ENCODE data around the gene AANAT.

Gene AANAT

DNA sequence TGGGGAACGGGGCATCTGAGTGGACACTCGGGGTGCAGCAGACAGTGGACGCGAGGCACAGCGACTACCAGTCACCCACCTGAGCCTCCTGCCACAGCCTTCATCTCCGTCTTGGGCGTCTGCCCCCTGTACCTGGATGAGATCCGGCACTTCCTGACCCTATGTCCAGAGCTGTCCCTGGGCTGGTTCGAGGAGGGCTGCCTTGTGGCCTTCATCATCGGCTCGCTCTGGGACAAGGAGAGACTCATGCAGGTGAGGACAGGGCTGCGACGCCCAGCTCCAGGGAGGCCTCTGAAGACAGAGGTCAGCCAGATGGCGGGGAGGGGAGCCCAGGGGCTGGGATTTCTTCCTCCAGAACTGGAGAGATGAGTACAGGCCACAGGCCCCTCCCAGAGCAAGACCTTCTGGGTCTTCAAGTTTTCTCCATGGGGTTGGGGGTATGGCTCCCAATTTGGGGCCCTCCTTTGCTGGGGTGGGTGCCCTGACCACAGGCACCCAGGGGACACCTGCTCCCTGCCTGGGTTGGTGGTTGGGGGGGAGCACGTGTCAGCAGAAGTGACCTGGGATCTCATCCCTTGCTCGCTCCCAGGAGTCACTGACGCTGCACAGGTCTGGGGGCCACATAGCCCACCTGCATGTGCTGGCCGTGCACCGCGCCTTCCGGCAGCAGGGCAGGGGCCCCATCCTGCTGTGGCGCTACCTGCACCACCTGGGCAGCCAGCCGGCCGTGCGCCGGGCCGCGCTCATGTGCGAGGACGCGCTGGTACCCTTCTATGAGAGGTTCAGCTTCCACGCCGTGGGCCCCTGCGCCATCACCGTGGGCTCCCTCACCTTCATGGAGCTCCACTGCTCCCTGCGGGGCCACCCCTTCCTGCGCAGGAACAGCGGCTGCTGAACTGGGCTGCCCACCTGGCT lies 1.9 kb downstream of the AANAT start:
- no peak for DNase-seq

DNA sequence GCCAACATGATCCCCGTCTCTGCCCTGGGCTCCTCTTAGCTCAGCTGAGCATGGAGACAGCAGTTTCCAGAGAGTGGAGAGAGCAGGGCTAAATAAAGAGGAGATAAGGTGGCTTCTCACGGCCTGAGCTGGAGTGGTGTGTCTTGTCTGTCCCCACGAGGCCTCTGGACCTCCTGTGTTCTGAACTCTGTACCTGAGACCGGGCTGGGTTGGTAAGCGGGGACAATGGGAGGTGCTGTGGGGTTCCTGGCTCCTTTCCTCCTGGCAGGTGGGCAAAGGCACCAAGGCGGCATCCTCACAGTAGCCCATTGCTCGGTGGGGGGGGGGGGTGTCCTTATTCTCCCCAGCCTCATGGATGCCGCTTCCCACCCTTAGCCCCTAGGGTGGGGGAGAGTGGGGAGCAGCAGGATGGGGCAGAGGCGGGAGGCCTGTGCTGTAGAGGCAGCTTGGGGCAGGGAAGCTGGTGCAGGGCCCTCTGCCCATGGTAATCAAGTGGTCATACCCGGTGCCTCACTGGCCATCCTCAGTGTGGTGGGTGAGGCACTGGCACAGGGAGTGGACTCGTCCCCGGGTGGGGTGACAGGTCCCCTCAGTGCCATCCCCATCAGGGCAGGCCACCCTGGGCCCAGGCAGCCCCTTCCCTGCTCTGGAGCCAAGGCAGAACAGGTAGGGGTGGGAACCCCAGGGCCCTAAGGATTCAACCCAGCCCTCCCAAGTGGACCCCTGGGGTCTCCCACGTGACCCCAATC lies 2.8 kb downstream of the AANAT start:
- DNase-seq = no peak

DNA sequence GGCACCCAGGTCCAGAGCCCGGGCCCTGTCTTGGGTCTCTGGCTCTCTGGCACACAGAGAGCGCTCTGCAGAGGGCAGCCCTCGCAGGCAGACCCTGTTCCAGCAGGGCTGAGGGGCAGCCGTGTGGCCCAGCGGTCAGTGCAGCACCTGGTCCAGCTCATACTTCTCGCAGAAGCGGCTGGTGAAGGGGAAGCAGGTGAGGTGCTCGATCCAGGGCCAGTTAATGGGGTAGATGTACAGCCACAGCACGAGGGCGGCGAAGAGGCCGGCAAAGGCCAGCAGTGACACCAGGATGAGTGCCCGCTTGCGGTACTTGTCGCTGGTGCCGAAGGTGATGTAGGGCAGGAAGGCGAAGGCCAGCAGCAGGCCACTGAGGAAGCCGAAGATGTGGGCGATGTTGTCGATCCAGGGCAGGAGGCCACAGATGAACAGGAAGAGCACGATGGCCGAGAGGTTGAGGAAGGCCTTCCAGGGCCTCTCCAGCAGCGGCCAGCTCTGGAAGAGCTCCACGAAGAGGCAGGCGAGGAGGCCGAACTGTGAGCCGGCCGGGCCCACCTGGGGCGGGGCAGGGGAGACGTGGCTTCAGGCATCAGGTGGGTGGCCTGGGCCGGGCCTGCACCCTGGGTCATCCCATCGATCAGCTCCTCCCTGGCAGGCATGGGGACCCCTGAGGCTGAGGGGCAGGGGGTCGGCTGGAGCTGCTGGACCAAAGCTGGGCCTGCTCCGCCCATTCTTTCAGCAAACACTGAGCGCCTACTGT lies 4.3 kb downstream of the AANAT start:
- no peak for DNase-seq

DNA sequence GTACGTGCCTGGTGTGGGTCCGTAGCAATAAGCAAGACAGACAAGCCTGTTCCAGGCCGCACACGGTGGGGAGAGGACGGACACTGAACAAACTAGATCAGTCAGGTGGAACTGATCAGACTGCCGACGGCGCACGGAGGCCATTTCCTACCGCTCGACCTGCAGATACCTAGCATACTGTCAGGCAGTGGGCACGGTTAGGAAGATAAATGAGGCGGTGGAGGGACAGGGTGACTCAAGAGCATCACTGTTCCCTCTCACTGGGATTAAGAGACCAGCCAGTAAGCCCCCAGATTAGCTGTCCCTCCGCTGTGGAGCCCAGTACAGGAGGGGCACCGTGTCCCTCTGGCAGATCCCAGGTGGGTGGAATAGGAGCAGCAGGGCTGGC lies 4.8 kb downstream of the AANAT start:
- DNase-seq = no peak

DNA sequence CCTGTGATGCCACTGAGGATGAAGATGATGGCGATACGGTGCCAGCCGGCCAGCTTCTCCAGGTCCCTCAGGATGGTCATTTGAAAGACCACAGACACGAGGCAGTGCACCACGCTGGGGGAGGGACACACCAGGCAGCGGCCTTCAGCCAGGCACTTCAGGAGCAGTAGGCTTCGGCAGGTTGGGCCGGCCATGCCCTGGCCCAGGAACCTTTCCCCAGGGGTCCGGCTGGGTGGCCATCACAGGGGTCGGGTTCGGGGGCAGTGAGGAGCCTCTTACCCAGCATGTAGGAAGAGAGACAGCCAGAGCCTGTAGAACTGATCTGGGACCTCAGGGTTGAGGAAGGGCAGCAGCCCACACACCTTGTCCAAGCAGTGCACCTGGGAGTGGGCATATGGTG lies 5.3 kb downstream of the AANAT start:
- DNase-seq = no peak

DNA sequence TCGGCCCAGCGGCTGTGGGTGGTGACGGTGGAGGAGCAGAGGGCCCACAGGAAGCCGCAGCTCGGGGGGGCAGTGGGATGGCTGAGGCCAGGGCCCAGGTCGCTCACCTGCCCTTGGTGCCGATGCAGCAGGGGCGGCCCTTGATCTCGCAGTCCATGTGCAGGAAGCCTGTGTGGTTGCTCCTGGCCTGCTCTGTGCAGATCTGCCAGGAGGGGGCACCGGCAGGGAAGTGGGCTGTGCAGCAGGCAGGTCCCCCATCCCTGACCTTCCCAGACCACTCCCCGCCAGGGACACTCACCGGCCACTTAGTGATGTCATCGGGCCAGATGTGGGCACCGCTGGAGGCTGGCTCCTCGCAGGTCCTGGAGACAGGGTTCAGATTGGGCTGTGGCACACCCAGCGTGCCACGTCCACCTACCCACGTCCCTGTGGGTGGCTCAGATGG lies 6.2 kb downstream of the AANAT start:
- no peak for DNase-seq

DNA sequence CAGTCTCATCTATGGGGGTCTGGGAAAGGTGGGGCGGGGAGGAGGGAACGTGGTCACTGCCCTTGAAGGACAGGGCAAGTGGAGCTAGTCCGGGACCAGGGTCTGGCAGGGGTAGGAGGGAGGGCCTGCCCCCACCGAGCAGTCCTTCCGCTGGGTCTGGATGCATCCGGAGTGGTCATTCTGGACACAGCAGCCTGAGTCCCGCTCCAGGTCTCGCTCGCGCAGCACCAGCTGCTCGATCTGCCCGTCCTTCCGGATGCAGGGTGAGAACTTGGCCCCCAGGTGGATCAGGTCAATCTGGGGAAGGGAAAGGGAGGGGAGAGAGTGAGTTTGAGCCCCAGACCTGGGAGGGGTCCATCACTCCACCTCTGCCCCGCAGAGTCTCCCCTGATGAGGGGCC lies 6.8 kb downstream of the AANAT start:
- no peak for DNase-seq

DNA sequence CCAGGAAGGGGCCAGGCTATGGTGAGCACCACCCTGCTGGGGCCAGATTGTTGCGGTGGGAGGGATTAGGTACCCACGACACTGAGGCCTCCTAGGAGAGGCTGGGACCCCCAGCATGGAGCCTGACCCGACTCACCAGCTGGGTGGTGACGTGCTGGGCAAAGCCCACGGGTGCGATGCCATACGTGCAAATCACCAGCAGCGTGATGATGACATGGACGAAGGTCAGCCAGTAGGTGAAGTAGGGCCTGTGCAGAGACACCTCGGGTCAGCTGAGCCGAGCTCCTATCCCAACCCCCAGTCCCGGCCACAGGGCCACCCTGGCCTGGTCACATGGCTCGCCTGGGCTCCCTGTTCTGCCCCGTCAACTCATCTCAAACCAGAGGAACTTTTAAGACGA lies 7.5 kb downstream of the AANAT start:
- DNase-seq = no peak

DNA sequence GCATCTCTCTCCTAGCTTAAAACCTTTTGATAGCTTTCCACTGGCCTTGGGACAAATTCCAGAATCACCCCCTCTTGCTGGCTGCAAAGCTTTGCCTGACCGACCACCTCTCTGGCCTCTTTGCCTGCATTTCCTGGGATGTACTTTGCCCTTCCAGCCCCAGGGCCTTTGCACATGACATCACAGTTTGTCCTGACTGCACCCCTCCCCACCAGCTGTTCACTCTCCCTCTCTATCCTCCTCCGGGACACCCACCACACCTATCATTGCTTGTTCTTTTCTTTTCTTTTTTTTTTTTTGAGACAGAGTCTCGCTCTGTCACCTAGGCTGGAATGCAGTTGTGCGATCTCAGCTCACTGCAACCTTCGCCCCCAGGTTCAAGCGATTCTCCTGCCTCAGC lies 7.9 kb downstream of the AANAT start:
- no peak for DNase-seq

DNA sequence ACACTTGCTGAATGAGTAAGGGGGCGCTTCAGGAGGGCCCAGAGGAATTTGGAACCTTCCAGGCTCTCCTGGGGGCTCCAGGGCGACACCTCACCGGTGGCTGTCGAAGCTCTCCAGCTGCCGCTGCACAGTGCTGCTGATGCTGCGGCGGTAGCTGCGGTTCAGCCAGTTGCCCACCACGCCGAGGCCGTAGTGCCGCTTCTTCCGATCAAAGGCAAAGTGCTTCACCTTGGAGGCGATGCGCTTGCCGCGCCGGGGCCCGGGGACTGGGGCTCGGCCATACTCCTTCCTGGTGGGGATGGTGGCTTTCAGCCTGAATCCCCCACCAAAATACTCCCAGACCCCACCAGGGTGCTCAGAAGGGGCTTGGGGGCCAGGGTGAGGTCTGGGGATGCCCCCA lies 9.3 kb downstream of the AANAT start:
- no peak for DNase-seq

DNA sequence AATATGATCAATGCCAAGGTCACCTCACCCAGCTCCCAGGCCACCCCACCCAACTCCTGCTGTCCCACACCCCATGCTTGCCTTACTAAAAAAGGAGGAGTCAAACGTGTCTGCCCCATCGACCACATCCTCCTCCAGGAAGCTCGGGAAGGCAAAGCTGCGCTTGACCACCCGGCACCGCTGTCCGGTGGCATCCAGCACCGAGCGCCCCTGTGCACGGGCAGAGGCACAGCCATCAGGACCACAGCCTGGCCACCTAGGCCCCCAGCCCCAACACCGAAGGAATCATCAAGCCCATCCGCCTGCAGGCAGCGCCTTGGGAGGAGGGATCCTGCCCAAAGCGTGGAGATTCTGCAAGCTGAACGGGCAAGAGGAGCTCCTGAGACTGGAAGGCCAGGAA lies 10.2 kb downstream of the AANAT start:
- no peak for DNase-seq

DNA sequence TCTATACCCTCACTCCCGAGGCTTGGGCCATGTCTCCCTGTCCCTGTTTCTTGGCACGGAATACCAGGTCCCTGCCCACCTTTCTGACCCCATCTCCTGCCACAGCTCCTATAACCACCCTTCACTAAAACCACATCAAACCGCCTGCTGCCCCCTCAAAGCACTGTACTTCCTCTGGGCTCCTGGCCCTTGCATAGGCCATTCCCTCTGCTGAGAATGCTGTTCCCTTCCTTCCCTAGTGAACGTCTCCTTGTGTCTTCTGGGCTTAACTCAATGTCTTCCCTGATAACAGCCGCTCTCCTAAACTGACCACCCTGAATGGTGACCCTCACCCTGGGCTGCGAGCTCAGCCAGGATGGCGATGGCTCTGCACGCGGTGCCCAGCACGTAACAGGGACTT lies 10.7 kb downstream of the AANAT start:
- no peak for DNase-seq

DNA sequence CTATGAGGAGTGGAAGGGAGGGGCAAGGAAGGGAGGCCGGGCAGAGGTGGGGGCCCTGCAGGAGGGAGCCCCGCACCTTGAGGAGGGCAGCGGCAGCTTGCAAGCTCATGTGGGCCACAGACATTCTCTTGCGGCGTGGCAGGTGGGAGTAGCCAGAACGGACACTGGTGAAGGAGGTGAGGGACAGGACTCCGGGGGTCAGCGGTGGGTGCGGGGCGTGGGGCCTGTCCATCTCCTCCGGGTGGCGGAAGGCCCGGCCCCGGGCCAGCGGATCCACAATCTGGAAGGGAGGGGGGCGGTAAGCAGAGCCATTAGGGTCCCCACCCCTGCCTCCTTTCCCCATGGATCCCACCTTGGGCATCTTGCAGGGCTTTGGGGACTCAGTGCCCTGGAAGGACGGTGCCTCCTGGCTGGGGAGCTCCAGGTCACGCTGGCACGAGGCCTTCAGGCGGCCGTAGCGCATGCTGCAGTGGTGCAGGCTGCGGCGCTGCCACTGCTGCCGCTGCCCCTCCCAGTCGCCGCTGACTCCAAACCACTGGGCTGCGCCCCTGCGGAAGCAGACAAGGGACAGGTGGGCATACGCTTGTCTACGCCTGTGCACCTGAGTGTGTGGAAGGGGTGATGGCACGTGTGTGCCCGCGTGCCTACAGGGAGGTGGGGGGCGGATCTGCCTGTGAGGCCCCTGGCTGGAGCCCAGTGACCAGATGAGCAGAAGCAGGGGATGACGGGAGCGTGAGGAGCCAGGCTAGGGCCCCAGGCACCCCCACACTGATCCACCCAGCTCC lies 11.5 kb downstream of the AANAT start:
- DNase-seq = no peak

DNA sequence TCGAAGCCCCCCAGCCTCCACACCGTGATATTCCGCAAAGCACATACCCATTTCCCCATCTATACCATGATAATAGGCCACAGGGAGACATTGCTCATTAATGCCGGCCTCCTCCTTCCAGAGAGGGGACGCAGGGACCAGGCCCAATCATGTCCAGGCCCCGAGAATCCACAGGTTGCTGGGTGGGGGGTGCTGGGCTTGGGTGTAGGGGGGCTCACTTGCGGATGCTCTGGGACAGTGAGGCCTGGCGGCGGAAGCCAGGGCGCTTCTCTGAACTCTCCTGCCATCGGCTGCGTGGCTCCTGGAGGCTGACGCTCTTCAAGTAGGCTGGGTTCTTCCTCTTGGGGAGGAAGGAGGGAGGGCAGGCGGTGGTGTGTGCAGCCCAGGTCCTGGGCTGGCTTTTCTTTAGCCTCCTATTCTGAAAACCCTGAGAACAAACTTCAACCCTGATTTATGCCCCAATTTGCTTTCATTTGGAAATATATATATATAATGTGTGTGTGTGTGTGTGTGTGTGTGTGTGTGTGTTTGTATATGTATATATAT lies 12.2 kb downstream of the AANAT start:
- no peak for DNase-seq

DNA sequence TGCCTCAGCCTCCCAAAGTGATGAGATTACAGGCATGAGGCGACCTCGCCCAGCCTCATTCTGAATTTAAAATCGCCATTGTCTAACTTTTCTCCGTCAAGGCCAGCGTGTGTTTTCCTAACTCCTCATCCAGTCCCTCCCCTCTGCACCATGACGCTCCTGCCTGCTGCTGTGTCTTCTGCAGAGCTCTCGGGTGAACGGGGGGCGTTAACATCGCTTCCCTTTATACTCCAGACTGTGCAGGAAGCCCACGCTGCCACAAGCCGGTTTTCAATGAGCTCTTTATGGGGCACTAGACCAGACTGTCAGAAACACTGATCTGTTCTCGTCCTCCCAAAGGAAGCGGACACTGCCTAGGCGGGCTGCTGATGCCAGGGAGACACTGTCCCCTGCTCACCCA lies 13.2 kb downstream of the AANAT start:
- no peak for DNase-seq

DNA sequence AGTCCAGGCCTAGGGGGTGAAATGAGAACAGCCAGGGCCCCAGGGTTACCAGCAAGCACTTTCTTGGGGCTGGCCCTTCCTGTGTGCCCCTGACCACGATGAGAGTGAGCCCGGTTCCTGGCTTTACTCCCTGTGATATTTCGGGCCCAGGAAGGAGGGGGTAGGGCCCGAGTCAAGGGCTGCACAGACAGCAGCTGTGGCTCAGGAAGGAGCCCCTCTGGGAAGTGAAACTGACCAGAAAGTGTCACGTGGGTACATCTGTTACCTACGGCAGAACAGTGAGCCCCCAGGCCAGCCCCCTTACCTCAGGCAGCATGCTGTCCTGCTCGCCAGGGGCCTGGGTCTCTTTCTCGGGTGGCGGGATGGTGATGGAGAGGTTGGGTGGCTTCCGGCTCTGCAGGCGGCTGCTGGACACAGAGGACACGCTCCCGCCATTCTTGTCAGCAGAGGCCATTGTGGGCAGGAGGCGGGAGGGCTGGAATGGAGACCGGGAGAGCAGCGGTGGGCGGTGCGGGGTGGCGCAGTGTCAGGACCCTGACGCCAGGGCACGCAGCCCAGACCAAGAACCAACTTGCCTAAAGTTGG lies 13.8 kb downstream of the AANAT start:
- no peak for DNase-seq

DNA sequence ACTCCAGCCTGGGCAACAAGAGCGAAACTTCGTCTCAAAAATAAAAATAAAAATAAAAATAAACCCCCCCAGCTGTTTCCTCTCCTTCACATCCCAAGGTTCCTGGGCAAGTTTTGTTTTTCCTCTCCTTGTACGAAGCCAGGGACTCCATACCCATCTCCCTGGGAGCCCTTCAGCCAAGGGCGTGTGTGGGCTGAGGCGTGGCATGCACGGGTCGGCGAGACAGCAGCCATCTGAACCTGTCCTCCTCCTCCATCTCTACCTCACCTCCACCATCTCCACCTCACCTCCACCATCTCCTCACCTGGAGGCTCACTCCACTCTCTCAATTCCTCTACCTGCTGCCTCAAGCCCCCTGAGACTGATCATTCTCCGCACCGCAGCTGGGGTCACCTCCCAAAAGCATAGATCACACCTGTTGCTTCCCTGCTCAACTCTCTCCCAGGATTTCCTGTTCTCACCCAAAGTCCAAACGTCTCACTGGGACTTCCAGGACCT lies 16.9 kb downstream of the AANAT start:
- no peak for DNase-seq

DNA sequence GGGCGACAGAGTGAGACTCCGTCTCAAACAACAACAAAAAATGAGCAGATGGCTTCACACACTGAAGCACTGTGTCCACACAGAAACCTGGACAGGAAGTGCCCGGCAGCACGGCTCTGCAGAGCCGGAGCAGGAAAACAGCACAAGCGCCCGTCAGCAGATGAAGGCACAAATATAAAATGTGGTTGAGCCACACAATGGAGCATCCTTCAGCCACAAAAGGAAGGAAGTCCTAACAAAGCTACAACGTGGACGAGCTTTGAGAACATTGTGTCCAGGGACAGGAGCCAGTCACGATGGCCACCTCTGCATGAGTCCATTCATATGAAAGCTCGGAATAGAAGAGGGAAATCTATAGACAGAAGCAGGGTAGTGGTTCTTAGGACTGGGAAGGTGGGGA lies 18.2 kb downstream of the AANAT start:
- DNase-seq = no peak

DNA sequence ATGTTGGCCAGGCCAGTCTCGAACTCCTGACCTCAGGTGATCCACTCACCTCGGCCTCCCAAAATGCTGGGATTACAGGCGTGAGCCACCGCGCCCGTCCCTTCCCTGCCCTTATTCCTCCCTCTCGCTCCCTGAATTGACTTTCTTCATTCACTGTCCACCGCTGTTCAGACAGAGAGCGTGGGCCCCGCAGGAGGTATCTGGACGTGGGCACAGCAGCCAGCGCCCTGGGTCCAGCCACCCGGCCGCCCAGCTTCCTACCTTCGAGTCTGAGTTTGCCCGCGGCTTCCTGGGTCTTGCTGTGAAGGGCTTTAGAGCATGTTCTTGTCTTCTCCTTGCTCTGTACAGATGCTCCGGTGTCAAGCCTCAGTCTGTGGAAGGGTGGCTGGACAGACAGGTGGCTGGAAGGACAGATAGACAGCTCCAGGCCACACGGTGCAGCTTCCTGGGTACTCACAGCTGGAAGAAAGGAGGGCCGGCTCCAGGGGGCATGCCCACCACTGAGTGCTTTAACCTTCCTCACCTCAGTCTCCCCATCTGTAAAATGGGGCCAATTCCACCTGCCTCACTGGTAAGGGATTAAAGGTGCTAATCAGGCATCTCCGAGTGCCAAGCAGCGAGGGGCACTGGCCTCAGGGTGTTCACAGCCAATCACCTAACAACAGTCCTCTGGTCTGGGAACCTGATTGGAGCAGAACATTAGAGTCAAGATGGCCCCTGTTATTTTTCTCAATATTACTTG lies 20.2 kb downstream of the AANAT start:
- no peak for DNase-seq

DNA sequence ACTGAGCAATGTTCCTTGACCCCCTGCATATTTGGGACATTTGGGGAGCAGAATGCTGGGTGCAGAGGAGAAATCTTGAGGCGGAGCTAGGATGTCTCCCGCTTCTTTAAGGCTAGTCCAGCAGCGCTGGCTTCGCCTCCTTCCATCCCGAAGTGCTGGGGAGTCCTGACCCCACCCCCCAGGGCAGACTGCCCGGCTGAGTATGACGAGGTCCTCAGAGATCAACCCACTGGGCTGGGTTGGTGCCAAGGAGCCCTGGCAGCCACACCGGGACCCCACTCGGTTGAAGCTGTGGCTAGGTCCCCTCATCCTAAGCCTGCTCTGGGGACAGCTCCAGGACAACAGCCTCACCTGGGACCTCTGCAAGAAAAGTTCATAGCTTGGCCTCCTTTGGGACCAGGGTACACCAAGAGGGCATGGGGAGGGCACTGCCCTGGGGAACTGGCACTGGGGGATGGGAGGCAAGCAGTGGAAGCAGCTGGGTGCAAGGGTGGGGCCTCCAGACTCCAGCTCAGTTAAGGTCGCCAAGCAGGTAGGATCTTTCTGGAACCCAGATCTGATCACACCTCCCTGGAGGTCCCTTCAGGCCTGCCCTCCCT lies 22.8 kb downstream of the AANAT start:
- no peak for DNase-seq
